Fibroblast of peridontal ligament (primary cell): ENCODE results near the gene CBL.

Experiments
- DNase-seq: peaks from one replicate; pipeline ENCODE4 v3.0.0-alpha.2; 2010; ENCODE audit errors: extremely low read depth

The CBL gene

DNA sequence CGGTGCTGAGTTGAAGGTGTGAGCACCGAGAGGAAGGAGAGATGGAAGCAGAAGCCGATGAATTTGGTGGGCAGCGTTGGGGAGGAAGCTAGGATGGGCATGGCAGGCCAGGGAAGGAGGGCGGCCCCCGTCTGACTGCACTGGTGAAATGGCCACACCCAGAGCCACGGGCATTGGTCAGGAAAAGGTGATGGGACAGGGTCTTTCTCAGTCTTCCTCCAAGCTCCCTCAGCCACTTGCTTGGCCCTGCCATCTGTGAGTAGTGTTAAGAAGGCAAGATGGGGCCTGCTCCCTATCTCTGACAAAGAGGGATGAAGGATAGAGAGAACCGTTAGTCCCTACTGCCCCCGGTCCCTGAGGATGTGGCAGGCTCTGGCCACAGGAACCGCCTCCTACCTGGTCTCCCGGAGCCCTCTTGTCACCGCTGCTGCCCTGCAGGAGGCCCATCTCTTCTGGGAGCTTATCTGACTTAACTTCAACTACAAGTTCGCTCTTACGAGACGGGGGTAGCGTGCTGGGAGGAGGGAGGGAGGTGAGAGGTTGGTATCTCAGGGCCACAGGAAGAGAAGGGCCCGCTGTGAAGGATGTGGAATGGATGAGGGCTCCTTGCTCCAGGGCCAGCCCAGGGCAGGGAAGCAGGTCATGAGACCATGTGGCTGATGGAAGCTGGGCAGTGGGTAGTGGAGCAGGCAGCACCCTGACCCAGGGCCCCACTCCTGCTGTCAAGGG, 104.0 kb downstream of the CBL start:
- DNase-seq, result no peak

DNA sequence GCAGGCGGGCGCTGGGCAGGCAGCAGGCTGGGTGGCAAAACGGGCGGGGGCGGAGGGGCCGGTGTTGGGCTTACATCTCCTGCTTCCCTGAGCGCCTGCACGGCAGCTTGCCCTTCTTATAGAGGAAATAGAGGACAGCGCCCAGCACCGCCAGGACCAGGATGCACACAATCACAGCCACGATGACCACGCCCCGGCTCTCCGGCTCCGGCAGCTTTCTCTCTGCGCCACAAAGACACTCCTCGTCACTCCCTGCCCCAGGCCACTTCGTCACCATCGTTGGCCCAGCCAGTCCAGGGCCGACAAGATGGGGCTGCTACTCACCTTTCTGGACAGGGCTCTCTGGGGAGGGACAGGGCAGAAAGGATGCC, 104.5 kb downstream of the CBL start:
- DNase-seq, result no peak

DNA sequence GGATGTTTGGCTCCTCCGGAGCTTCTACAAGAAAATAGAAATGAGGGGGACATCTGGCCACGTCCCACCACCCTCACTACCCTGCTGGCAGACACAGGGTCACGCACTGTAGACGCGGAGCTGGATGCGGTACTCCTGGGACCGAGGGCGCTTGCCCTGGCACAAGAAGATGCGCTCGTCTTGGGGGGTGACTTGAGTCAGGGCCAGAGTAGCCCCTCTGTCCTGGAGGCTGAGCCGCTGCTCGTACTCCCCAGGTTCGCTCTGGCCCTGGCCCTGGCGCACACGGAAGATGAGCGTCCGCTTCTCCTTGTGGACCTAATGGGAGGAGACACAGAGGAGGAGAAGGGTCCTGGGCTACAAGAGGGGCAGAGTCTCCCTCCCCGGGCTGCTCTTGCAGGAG, 108.6 kb downstream of the CBL start:
- DNase-seq, result no peak

DNA sequence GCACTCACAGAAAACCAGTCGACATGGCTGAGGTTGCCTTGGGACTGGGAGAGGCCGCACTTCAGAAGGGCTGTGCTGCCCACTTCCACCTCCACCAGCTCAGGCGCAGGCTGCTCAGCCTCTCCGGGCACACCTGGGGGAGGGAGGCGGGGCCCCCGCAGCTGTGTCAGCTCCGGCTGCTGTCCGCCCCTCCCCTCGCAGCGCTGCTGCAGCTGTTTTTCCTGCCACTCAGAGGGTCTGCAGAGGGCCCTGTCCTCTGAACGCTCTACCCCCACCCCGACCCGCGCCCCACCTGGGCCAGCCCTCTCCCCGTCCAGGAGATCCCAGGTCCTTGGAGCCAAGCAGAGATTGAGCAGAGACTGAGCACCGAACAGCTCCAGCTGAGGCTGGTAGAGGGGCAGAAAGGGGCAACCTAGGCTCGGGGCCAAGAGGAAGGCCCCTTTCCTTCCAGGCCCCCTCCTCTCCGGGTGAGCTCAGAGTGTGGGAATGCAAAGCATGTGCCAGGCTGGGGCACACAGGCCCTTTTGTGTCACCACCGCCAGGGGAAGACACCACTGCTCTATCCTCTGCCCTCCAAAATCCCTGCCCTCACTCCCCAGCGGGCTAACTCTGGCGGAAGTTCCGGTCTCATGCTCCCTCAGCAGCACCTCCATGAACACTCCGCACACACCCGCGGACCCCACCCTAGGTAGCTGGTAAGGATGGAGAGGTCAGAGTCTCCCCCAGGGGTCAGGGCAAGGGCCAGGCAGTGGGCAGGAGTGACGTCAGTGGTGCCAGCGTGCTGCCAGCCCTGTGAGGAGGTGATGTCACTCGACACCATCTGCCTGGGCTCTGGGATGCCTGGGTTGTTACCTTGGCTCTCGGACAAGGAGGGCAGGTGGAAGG, 109.2 kb downstream of the CBL start:
- DNase-seq, result no peak

DNA sequence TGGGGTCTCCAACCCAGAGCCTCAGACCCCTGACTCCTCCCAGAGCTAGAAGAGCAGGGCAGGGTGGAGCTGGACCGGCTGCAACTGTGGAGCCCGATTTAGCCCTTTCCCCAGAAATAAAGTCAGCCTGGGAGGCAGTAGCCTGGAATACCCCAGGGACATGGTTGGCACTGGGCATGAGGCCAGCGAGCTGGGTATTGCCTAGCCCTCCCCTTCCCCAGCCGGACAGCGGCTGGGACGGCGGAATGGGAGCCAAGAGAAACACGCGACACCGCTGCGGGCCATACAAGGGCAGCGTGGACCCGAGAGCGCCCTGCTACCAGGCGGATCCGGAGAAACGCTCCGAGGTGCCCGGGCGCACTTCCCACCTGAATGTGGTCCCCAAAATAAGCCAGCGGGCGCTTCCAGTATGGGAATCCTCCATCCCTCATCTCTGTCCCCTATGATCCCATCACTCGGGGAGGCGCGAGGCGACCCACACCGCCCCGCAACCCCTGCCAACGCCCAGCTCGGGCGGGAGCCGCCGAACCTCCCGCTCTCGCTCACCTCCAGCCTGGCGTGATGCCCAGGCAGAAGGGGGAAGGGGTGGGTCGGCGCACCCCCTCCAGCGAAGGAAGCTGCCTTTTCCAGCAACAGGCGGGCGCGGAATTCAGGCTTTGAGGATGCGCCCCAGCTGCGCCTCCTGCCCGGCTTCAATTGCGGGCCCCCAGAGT, 110.0 kb downstream of the CBL start:
- no peak for DNase-seq

DNA sequence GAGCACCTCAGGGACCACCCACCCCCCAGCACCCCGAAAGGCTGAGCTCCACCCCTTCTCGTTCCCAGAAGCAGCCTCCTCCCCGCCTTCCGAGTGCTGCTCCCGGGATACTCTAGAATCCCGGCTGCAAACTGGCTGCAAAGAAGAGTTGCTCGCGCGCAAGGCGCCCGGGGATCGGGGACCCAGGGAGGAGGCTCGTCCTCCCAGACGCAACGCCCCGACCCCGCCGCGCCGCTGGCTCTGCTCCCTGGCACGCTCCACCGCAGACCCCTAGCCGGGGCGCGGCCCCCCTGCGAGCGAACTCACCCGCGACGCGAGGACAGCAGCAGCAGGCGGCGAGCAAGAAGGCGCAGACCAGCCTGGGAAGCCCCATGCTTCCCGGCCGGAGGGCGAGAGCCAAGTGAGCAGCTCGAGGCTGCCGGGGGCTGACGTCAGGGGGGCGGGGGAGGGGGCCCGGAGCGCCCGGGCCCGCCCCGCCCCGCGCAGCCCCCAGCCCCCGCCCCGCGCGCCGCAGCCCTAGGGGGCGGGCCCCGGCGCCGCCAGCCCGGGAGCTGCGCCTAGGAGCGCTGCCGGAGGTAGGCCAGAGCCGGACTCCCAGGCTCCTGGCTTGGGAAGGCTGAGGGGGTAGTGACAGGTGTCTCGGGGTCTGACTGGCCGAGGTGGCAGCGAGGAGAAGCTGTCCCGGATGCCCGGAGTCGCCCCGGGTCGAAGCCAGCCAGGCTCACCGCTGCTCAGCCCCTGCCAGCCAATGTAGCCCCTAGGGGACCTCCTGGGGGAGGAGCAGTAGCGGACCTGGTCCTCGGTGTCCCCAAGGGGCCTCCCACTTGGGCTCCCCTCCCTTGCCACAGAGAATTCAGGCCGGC, 110.8 kb downstream of the CBL start, which contains the start of gene MCAM:
TSS of gene MCAM (minus strand) at position 402 of the 863 bp plus-strand sequence. CDS start at position 373, 29 bp downstream.
- DNase-seq, result no peak

DNA sequence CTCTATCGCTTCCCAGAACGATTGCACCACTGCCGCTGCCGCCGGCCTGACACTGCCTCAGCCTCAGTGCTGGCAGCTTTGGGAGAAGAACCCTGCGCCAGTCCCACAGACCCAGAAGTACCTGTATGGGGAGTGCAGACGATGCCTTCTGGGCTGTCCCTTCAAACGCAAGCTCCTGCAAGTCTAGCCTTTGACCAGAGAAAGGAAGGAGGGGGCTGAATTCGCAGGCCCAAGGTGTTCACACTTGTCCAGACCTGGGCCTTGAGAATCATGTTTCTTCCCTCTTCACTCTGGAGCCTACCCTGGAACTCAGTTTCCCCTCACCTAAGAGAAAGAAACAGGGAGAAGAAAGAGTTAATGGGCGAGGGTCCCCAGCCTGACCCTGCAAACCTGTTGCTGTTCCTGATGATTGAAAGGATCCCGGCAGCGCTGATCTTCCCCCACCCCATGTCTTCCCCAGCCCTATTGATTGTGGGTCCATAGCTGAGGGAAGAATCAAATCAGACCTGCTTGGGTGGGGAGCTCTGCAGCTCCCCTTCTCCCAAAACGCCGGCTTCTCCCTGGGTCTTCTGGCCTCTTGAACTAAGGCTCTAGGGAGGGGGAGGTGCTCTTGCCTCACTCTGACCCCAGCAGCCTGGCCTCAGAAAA, 111.6 kb downstream of the CBL start:
- DNase-seq, result no peak

DNA sequence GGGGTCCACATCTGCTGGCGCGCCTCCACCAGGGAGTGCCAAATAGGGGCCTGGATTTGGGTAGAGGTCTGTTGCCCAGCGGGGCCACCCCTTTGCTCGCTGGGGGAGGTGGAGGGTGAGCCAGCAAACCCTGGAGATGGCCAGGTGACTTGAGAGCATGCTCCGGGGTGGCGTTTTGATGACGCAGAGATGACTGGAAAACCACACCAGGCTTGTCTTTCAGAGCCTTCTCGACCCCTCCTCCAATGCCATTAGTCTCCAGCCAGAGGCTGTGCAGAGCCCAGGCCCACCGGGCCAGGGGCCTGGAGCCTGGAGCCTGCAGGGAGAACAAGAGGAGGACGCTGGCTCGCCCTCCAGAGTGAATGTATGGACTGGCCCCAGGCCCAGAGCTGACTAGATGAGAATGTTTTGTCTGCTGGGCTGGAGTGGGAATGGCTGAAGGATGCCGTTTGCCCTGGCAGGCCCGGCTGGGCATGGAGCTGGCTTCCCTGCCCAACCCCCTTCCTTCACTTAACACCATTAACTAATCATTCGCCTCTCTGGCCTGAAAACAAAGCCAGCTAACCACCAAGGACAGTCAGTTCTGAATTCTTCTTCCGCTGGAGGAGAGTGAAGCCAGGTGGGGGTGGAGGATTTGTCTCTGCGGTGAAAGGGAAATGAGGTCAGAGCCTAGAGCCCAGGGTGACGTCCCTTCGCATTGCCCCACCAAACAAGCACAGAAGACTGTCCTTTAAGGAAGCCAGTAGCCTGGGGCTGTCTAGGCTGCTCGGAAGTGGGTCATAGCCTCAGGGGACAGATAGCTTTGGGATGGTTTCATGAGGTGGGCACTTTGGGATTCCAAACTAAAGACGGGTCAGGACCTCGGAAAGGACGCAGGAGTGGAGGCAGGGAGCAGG, 112.3 kb downstream of the CBL start:
- DNase-seq, result peak; percentile 56

DNA sequence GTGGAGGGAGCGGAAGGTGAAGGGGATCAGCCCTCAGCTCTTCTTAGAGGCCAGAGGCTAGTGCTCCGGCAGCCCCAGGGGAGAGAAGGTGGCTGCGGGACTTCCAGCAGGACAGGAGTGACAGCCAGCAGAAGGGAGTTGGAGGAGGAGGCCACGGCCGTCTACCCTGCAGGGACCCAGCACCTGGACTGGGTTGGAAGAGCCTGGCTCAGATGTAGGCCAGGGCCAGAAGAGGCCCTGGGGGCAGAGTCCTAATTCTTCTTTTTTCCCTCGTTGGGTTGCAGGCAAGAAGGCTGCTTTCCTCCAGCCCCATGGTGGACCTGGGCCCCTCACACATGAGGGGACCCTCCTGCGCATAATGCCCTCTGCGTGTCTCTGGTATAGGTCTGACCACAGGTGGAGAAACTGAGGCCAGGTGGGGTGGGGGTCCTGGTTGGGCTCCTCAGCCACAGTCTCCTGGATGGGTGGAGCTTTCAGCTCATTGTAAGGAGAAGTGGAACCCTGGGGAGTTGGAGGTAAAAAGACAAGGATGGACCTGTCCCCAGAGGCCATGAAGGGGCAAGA, 113.1 kb downstream of the CBL start:
- no peak for DNase-seq

DNA sequence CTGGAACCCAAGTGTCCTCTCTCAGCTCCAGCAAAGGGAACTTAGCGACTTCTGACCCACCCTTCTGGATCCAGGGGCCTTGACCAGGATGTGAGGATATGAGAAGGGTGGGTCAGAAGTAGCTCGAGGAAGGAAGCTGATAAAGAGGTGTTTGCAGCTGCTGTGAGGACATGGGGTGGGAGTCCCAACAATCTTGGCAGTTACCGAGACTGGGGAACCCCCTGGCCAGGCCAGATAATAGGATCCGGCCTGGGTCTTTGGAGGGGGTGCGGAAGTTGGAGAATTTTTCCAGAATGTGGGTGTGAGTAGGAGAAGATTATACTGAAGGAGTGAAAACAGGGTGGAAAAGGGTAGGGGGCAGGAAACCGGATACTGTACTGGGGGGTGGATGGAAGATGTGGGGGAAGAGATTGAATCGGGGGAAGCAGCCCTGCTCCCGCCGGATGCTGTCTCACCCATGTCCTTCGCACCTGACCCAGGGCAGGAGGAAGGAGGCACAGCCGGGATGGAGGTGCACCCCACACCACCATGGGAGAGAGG, 113.6 kb downstream of the CBL start:
- DNase-seq, result no peak

DNA sequence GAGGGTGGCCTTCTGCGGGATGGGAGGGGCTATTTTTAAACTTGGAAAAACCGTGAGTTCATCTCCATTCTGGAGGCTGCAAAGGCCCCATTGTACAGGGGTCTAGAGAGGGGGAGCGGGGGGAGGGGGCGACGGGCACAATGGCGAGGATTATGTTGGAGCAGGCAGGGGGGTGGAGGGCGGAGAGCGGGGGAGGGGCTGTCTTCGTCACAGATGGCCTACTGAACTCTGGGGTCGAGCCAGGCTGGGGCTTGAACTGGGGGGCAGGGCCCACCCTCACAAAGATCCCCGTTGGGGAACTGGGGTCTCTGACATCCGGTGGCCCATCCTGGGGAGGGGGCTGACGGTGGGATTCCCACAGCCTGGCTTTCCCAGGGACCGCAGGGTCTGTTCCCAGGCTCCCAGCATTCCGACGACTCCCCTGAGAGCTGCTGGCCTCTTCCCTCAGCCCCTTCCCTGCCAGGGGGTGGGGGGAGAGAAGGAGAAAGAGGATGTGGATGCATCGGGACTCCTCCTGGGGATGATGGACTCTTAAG, 114.2 kb downstream of the CBL start:
- DNase-seq, result no peak

DNA sequence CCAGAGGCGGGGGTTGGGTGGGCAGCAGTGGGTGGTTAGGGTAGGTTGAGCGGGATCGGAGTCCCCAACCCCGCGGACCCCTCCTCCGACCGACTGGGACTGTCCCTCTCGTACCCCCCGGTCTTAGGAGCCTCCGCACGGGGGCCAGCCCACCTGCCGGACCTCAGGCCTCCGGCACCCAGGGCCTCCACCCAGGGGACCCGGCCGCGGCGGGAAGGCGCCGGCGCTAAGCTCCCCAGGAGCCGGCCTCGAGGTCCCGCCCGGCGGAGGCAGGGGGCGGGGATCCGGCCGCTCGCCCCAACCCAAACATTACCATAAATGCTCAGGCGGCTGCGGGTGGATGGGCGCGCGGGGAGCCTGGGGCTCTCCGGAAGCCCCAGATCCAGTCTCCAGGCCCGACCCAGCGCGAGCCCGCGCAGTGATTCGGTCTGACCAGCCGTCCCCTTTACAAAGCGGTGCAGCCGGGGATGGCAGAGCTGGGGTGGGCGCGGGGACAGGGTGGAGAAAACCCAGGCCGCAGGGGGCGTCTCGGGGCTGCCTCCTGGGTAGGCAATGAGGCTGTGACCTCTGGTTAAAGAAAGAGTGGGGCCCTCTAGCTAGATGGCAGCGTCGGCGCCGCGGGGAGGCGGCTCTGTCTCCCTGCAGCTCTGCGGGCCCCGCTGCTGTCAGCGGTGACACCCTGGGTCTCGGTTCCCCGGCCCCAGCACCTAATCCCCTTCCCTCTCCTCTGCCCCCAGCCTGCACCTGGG, 114.8 kb downstream of the CBL start:
- DNase-seq, result peak; percentile 45

DNA sequence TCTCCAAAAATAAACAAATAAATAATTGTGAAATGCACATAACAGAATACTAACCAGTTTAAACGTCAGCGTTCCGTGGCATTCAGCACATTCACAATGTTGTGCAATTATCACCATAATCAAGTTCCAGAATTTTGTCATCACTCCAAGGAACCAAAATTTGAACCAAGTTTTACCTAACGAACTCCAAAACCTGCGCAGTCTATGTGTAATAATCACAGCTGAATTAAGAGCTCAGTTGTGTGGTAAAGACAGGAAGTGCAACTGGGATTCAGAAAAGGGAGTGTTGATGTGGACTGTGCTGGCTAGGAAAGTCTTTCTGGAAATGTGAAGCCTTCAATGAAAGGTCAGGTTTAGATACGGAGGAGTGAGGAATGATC, 116.2 kb downstream of the CBL start:
- DNase-seq, result peak; percentile 35

DNA sequence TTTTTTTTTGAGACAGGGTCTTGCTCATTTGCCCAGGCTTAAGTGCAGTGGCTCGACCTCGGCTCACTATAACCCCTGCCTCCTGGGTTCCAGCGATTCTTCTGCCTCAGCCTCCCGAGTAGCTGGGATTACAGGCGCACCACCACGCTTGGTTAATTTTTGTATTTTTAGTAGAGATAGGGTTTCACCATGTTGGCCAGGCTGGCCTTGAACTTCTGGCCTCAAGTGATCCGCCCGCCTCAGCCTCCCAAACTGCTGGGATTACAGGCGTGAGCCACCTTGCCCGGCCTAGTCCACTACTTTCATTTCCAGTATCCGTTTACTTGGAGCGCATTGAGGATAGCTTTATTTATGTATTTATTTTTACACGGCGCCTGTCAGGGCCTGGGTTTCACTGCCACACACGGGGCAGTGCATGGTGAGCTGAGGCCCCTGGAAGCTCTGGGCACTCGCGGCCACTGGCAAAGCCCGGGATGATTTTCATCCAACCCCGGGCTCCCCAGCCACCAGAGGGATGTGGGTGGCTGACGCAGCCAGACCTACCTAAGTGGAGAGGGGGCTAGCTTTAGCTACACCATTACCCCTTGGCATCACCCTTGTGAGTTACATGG, 116.9 kb downstream of the CBL start:
- no peak for DNase-seq

DNA sequence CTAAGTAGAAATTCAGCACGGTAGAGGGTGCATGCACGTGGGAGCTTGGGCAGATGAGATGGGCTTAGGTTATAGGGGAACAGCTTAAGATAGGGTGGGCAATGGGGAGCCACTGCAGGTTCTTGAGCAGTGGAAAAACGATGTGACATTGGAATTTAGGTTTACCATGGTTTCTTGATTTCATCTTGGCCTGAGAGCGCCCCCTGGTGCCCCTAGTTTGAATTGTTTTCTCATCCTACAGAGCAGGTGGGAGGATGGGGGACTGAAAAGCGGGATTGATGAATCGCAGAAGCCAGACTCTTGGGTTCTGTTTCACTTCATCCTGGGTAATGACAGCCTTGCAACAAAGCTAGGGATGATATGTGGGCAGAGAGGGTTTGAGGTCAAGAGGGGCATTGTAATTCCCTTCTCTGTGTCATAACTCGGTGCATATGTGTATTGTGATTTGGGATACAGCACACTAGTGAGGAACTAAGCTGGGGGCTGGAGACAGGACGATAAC, 117.4 kb downstream of the CBL start:
- DNase-seq, result peak; percentile 78

DNA sequence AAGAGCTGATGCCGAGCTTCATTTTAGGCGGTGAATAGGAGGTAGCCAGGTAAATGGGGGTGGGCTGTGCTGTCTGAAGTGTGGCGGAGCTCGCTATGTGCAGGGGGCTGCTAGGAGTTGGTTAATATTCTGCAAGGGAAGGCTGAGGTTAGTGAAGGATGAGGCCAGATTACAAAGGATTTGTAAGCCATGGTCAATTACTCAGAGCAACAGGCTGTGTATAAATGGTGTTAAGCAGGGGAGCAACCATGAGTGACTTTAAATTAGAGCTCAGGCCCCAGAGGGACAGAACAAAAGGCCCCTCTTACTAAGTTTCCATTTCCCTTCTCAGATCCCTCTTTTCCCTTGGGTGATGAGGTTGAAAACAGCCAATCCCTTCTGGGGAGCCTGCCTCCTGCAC, 118.0 kb downstream of the CBL start:
- no peak for DNase-seq

DNA sequence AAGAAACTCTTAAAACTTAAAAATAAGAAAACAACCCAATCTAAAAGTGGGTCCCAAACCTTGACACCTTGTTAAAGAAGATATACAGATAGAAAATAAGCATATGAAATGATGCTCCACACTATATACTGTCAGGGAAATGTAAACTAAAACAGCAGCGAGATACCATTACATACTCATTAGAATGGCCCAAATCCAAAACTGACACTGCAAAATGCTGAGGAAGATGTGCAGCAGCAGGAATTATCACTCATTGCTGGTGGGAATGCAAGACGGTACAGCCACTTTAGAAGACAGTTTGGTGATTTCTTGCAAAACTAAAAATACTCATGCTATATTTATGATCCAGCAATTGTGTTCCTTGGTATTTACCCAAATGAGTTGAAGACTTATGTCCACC, 123.2 kb downstream of the CBL start:
- DNase-seq, result no peak

DNA sequence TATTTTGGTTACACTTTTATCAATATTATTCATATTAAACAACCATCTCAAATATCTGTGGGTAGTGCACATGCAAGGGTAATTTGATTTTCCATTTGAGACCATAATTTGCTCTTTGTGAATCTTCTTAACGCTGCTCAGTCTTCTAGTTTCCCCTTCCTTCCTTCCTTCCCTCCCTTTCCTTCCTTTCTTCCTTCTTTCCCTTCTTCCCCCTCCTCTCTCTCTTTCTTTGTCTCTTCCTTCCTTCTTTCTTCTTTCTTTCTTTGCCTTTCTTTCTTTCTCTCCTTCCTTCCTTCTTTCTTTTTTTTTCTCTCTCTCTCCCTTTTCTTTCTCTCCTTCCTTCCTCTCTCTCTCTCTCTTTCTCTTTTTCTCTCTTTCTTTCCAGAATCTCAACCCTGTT, 124.1 kb downstream of the CBL start:
- no peak for DNase-seq
